HEK293 (cell line): ENCODE data around the gene LUZP4.

Source experiments
- BCL6B ChIP-seq: fragments of 450-650 bp; formaldehyde crosslinking; IDR thresholded peaks from 2 replicates; pipeline ENCODE4 v1.5.1; 2017; ENCODE audit warnings: missing biosample characterization, missing genetic modification characterization
- ZBTB7A ChIP-seq: fragments of 450-650 bp; formaldehyde crosslinking; IDR thresholded peaks from 2 replicates; pipeline ENCODE4 v1.5.1; 2016; ENCODE audit warnings: low read depth, missing biosample characterization, missing genetic modification characterization

- TF ChIP-seq BCL6B (tag by site-specific recombination) (no peak), ZBTB7A (no peak)
Measured at GRCh38 chrX:115269051-115269683, 20.3 kb upstream of the LUZP4 start.
